Upper lobe of right lung (tissue), 1 donor: ENCODE results near the gene ARPIN. TPM values are rescaled to one million over a fixed set of nuclear protein-coding genes. Genes with fewer than 3 reads are reported as not detected.

Experiments
- ATAC-seq: fragments of 200-7000 bp; cut with Tn5 transposase; one replicate; pipeline ENCODE4 v1.9.1; 2020; ENCODE audit warnings: mild to moderate bottlenecking, moderate library complexity
- DNase-seq: peaks from one replicate; pipeline ENCODE4 v3.0.0-alpha.2; 2020
- H3K27ac ChIP-seq: fragments of 200-600 bp; one replicate; pipeline ENCODE4 v1.8.0; 2022
- H3K27me3 ChIP-seq: fragments of 200-600 bp; one replicate; pipeline ENCODE4 v1.8.0; 2022; ENCODE audit warnings: mild to moderate bottlenecking
- H3K36me3 ChIP-seq: fragments of 200-600 bp; one replicate; pipeline ENCODE4 v1.8.0; 2022
- H3K4me1 ChIP-seq: fragments of 200-600 bp; one replicate; pipeline ENCODE4 v1.8.0; 2022
- H3K4me3 ChIP-seq: fragments of 200-600 bp; one replicate; pipeline ENCODE4 v1.8.0; 2022; ENCODE audit warnings: mild to moderate bottlenecking
- H3K9me3 ChIP-seq: fragments of 200-600 bp; one replicate; pipeline ENCODE4 v1.8.0; 2022
- intact Hi-C: fragments of 100-400 bp; cut with DNase I; formaldehyde crosslinking; loops from one replicate; pipeline ENCODE4 v1.11.0; 2022
- microRNA-seq: library from miRNA; unstranded; fragments of <30 nt; microRNA quantifications from one replicate; pipeline ENCODE4 v1.2.0, GENCODE V29; 2020; ENCODE audit warnings: borderline microRNAs expressed
- total RNA-seq: library from RNA; stranded (reverse); fragmentation: NEBNext Ultra II Directional; extraction: Animal tissue kit (Norgen Biotek cat#: 25700); gene quantifications from one replicate; pipeline ENCODE4 v1.2.1, GENCODE V29; 2021
- TF ChIP-seq, protein P1 (sequence below): fragments of 200-600 bp; IDR thresholded peaks from one replicate; pipeline ENCODE4 v1.8.0; 2022; ENCODE audit warnings: antibody characterized with exemption
- donor health status: DM: no; HTN: yes; CAD: no; lungs with severe emphysema.

ARPIN gene
- total RNA-seq, 1 donor from 2014 or later: 30.5 TPM

GRCh38 chr15:89852342-89852995 is 60.3 kb downstream of the ARPIN start:
- intact Hi-C loops: no loop called here
- DNase-seq: no peak
- Histone ChIP-seq H3K27ac (no peak overlapping the region), H3K4me1 (no peaks in the 10 kb centered on the region), H3K36me3 (peaks cover 16% of the 10 kb centered on the region), H3K27me3 (no peaks in the 10 kb centered on the region), H3K9me3 (no peaks in the 10 kb centered on the region), H3K4me3 (no peak overlapping the region)
- no peak for ATAC-seq
- TF ChIP-seq, protein P1, sequence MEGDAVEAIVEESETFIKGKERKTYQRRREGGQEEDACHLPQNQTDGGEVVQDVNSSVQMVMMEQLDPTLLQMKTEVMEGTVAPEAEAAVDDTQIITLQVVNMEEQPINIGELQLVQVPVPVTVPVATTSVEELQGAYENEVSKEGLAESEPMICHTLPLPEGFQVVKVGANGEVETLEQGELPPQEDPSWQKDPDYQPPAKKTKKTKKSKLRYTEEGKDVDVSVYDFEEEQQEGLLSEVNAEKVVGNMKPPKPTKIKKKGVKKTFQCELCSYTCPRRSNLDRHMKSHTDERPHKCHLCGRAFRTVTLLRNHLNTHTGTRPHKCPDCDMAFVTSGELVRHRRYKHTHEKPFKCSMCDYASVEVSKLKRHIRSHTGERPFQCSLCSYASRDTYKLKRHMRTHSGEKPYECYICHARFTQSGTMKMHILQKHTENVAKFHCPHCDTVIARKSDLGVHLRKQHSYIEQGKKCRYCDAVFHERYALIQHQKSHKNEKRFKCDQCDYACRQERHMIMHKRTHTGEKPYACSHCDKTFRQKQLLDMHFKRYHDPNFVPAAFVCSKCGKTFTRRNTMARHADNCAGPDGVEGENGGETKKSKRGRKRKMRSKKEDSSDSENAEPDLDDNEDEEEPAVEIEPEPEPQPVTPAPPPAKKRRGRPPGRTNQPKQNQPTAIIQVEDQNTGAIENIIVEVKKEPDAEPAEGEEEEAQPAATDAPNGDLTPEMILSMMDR: no peak

DNA sequence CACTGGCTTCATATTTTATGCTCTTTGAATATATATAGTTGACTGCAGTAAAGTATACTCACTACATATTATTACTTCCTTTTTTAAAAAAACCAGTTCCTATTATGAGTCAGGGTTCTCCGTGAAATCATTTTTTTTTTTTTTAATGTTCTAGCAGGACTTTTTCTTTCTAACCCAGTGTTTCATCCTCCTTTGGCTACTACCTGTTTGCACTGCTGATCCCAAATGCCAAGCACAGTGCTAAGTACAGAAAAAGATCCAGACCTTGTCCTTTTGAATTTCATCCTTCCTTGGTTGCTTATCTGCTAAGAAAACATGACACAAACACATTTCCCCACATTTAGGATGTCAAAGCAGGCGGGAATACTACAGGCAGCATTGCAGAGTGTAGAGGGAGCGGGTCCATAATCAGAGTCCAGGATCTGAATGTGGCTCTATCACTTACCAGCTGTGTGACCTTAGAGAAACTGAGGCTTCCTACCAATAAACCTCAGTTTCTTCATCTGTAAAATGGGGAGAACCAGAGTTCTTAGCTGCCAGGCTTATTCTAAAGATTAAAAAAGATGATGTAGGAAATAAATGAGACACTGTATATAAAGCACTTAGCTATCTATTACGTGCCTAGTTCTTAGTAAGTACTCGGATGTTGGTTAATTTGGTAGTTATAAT is 60.9 kb downstream of the ARPIN start:
- Histone ChIP-seq H3K4me1 (no peaks in the 10 kb centered on the region), H3K4me3 (no peak overlapping the region), H3K27ac (no peak overlapping the region), H3K9me3 (no peaks in the 10 kb centered on the region), H3K36me3 (peaks cover 16% of the 10 kb centered on the region), H3K27me3 (no peaks in the 10 kb centered on the region)
- peak; percentile 34 for ATAC-seq
- intact Hi-C loops: no loop called here
- no peak for DNase-seq
- TF ChIP-seq, protein P1: no peak

GRCh38 chr15:89848970-89849292 is 63.8 kb downstream of the ARPIN start:
- Histone ChIP-seq H3K4me1 (peaks cover 5% of the 10 kb centered on the region), H3K9me3 (no peaks in the 10 kb centered on the region), H3K4me3 (no peak overlapping the region), H3K27me3 (no peaks in the 10 kb centered on the region), H3K36me3 (peaks cover 16% of the 10 kb centered on the region), H3K27ac (no peak overlapping the region)
- TF ChIP-seq, protein P1: no peak
- ATAC-seq (no peak), DNase-seq (no peak)
- intact Hi-C loops: no loop called here

GRCh38 chr15:89847101-89847500 is 65.7 kb downstream of the ARPIN start:
- H3K27ac ChIP-seq: no peak overlapping the region

GRCh38 chr15:89845305-89845893 is 67.4 kb downstream of the ARPIN start:
- Histone ChIP-seq H3K27ac (no peak overlapping the region), H3K4me1 (peaks cover 5% of the 10 kb centered on the region), H3K36me3 (peaks cover 9% of the 10 kb centered on the region), H3K4me3 (no peak overlapping the region), H3K27me3 (no peaks in the 10 kb centered on the region), H3K9me3 (no peaks in the 10 kb centered on the region)
- DNase-seq (no peak), ATAC-seq (peak; percentile 84)
- intact Hi-C loops: no loop called here
- TF ChIP-seq, protein P1: no peak

More at GRCh38 chr15:89847101-89847500, 65.7 kb downstream of the ARPIN start:
- peak; percentile 68 for ATAC-seq
- H3K4me3 ChIP-seq: no peak overlapping the region
- TF ChIP-seq, protein P1: no peak
- no peak for DNase-seq
- H3K4me1 ChIP-seq: peaks cover 5% of the 10 kb centered on the region
- no peaks in the 10 kb centered on the region for H3K27me3 ChIP-seq
- H3K9me3 ChIP-seq: no peaks in the 10 kb centered on the region
- intact Hi-C loops: no loop called here
- H3K36me3 ChIP-seq: peaks cover 16% of the 10 kb centered on the region

Small RNAs within 50 kb of the gene (microRNA-seq; reads per million reads assigned to microRNA genes)
- gene MIR5009: not detected
- gene MIR5094: not detected

Other genes with a start within 250 kb of the ARPIN start
- 1.1 TPM for gene PLIN1, start 233.6 kb downstream of the ARPIN start, total RNA-seq
- 9.1 TPM for gene PEX11A, start 222.2 kb downstream of the ARPIN start, total RNA-seq
- gene WDR93, start 222.1 kb downstream of the ARPIN start, total RNA-seq: not detected
- gene MESP1, start 161.7 kb downstream of the ARPIN start, total RNA-seq: 4.9 TPM
- not detected for gene MESP2, start 136.6 kb downstream of the ARPIN start, total RNA-seq
- 42.6 TPM for gene ANPEP, start 98.1 kb downstream of the ARPIN start, total RNA-seq
- gene AP3S2, start 19.0 kb downstream of the ARPIN start, total RNA-seq: 32.1 TPM
- 47.9 TPM for gene ZNF710, start 88.4 kb upstream of the ARPIN start, total RNA-seq
- 43.1 TPM for gene IDH2, start 189.5 kb upstream of the ARPIN start, total RNA-seq